Measurements from ENCODE around the gene RFTN1.

GRCh38 chr3:16524196-16524595 lies 10.7 kb upstream of the RFTN1 start:
- TF ChIP-seq CTCF (IDR thresholded peaks at IDR 0.05): no peak
- TF ChIP-seq POLR2AphosphoS5 (IDR thresholded peaks at IDR 0.05): no peak
- no peak for TF ChIP-seq POLR2A (IDR thresholded peaks at IDR 0.05)

Data from sigmoid colon (tissue), 4 donors.